Psoas muscle (tissue), 8 donors: ENCODE measurements around the gene ZNF80. TPM values are rescaled to one million over a fixed set of nuclear protein-coding genes. Genes with fewer than 3 reads are reported as not detected.
"Not testable (repeated sequence)": the region's sequence is repeated elsewhere in the genome, so short reads cannot be mapped to it uniquely, and the experiment has no call there.

Experiments
- ATAC-seq, 4 donors: fragments of 200-7000 bp; cut with Tn5 transposase; one replicate each; pipeline ENCODE4 v1.9.1; 2020; ENCODE audit warnings: moderate library complexity in 3 of 4, mild to moderate bottlenecking in 2 of 4
- DNase-seq, 2 donors: peaks; one replicate each; pipeline ENCODE4 v3.0.0-alpha.2; 2020
- H3K27ac ChIP-seq: fragments of 200-600 bp; one replicate; pipeline ENCODE4 v1.8.0; 2022
- H3K27me3 ChIP-seq, 3 donors: fragments of 200-600 bp in 1 of 3; one replicate each; pipeline versions ENCODE4 v1.6.1 to v1.8.0; 2013 to 2022; ENCODE audit warnings: low read length in 2 of 3, mild to moderate bottlenecking in 2 of 3, moderate library complexity in 1 of 3; ENCODE audit not compliant: insufficient read depth in 3 of 3
- H3K36me3 ChIP-seq, 2 donors: fragments of 200-600 bp in 1 of 2; one replicate each; pipeline versions ENCODE4 v1.6.1 to v1.8.0; 2013 to 2022; ENCODE audit warnings: low read depth in 1 of 2, mild to moderate bottlenecking in 1 of 2, moderate library complexity in 1 of 2; ENCODE audit not compliant: insufficient read depth in 1 of 2
- H3K4me1 ChIP-seq: fragments of 200-600 bp; one replicate; pipeline ENCODE4 v1.8.0; 2022
- H3K4me3 ChIP-seq: fragments of 200-600 bp; one replicate; pipeline ENCODE4 v1.8.0; 2022; ENCODE audit warnings: mild to moderate bottlenecking
- H3K9me3 ChIP-seq: fragments of 200-600 bp; one replicate; pipeline ENCODE4 v1.8.0; 2022
- CTCF ChIP-seq: fragments of 200-600 bp; IDR thresholded peaks from one replicate; pipeline ENCODE4 v1.8.0; 2022; ENCODE audit warnings: antibody characterized with exemption
- WGBS, 3 donors: extraction: QIAGEN DNeasy Blood & Tissue Kit; methylation state at CpG; one replicate each; pipeline versions ENCODE4 v1.1.6 to v1.1.7; 2013; 5-methylcytosine and 5-hydroxymethylcytosine counted together
- intact Hi-C, 2 donors: fragments of 100-400 bp; cut with DNase I; formaldehyde crosslinking; loops; one replicate each; pipeline versions ENCODE4 v1.11.0 to v1.14.2; 2022
- long read RNA-seq, 2 donors: library from polyadenylated mRNA; unstranded; transcript quantifications; one replicate each; pipeline ENCODE4 v2.0.0, GENCODE V29; 2021
- polyA plus RNA-seq, 3 donors: library from polyadenylated mRNA; stranded (reverse); fragments of 200-250 nt; gene quantifications; one replicate each; pipeline ENCODE4 v1.2.3, GENCODE V29; 2013
- total RNA-seq, 4 donors: library from RNA; stranded (reverse); fragmentation: NEBNext Ultra II Directional in 2 of 4; extraction: Animal tissue kit (Norgen Biotek cat#: 25700) in 2 of 4; gene quantifications; one replicate each; pipeline versions ENCODE4 v1.2.1 to v1.2.4, GENCODE V29; 2021 to 2023
- donor health status: healthy with polysubstance abuse.
- donor health status: DM: no; HTN: no; CAD: no; lungs with moderate emphysema.
- donor health status: Bipolar disorder and iron deficiency.
- donor health status: healthy.
- donor health status: DM: yes; HTN: yes; CAD: no.
- donor health status: DM: no; HTN: no; CAD: no.
- donor health status: DM: no; HTN: no; CAD: no.
- donor health status: DM: yes; HTN: yes; CAD: no.

Gene ZNF80
- total RNA-seq (not detected), polyA plus RNA-seq (not detected)
- long read RNA-seq, donor 1, result 0 reads
- long read RNA-seq, donor 2, result 0 reads

GRCh38 chr3:114237478-114237877 lies at the start of gene ZNF80:
TSS of gene ZNF80 (minus strand) at chr3:114237578. CDS start at chr3:114237074, 504 bp downstream.
- H3K27me3 ChIP-seq, DNase-seq, H3K9me3 ChIP-seq, H3K27ac ChIP-seq, intact Hi-C loops, ATAC-seq, H3K4me3 ChIP-seq, H3K4me1 ChIP-seq, H3K36me3 ChIP-seq: not testable (repeated sequence)
- 60 to 80% (median 77%) methylated on average over 4 to 5 of the region's 6 CpGs for WGBS, 3 donors

- no peaks in the 10 kb centered on the region for H3K27me3 ChIP-seq
- intact Hi-C loops, result no loop called here
- no peak overlapping the region for H3K4me3 ChIP-seq
- no peaks in the 10 kb centered on the region for H3K9me3 ChIP-seq
- no peaks in the 10 kb centered on the region for H3K36me3 ChIP-seq
- DNase-seq (no peak), ATAC-seq (no peak)
- H3K27ac ChIP-seq, result no peak overlapping the region
- TF ChIP-seq CTCF, result no peak
- WGBS, 3 donors, result 90 to 94% (median 92%) methylated on average over 2 of the region's 2 CpGs
- no peaks in the 10 kb centered on the region for H3K4me1 ChIP-seq
Observed at GRCh38 chr3:114286266-114286665, 48.9 kb upstream of the ZNF80 start.

- H3K36me3 ChIP-seq, result no peaks in the 10 kb centered on the region
- H3K27ac ChIP-seq, result no peak overlapping the region
- DNase-seq (no peak), ATAC-seq (no peak)
- no peaks in the 10 kb centered on the region for H3K4me1 ChIP-seq
- H3K9me3 ChIP-seq, result no peaks in the 10 kb centered on the region
- intact Hi-C loops, result no loop called here
- WGBS, 3 donors, result 90 to 94% (median 94%) methylated on average over 3 of the region's 3 CpGs
- no peak overlapping the region for H3K4me3 ChIP-seq
- no peak for TF ChIP-seq CTCF
- no peaks in the 10 kb centered on the region for H3K27me3 ChIP-seq
Observed at GRCh38 chr3:114285648-114286230, 48.4 kb upstream of the ZNF80 start.

- ATAC-seq, result no peak
- intact Hi-C loops, result no loop called here
Observed at GRCh38 chr3:114284644-114285043, 47.3 kb upstream of the ZNF80 start.

GRCh38 chr3:114276856-114277255 lies 39.5 kb upstream of the ZNF80 start:
- H3K36me3 ChIP-seq, H3K4me3 ChIP-seq, DNase-seq, H3K27ac ChIP-seq, H3K9me3 ChIP-seq, intact Hi-C loops, ATAC-seq, H3K27me3 ChIP-seq, H3K4me1 ChIP-seq: not testable (repeated sequence)
- WGBS, 3 donors, result 88 to 97% (median 96%) methylated on average over 15 to 18 of the region's 26 CpGs

More at GRCh38 chr3:114284644-114285043, 47.3 kb upstream of the ZNF80 start:
- no peak overlapping the region for H3K4me3 ChIP-seq
- 98 to 100% (median 99%) methylated on average over 1 of the region's 1 CpG for WGBS, 3 donors
- no peak overlapping the region for H3K27ac ChIP-seq
- TF ChIP-seq CTCF, result no peak
- no peaks in the 10 kb centered on the region for H3K27me3 ChIP-seq
- H3K36me3 ChIP-seq, result no peaks in the 10 kb centered on the region
- no peaks in the 10 kb centered on the region for H3K9me3 ChIP-seq
- DNase-seq, result no peak
- no peaks in the 10 kb centered on the region for H3K4me1 ChIP-seq

- WGBS, 3 donors, result 79 to 97% (median 92%) methylated on average over 1 of the region's 1 CpG
- Histone ChIP-seq H3K9me3 (no peaks in the 10 kb centered on the region), H3K36me3 (no peaks in the 10 kb centered on the region), H3K4me1 (no peaks in the 10 kb centered on the region), H3K27ac (no peak overlapping the region), H3K27me3 (no peaks in the 10 kb centered on the region), H3K4me3 (no peak overlapping the region)
- ATAC-seq (no peak), DNase-seq (no peak)
- no peak for TF ChIP-seq CTCF
- intact Hi-C loops, result no loop called here
Observed at GRCh38 chr3:114274929-114275328, 37.6 kb upstream of the ZNF80 start.
